Left ventricle myocardium inferior (tissue), 1 donor: ENCODE data around the gene ACSM2B. TPM values are rescaled to one million over a fixed set of nuclear protein-coding genes. Genes with fewer than 3 reads are reported as not detected.
"Not testable (repeated sequence)": the region's sequence is repeated elsewhere in the genome, so short reads cannot be mapped to it uniquely, and the experiment has no call there.

Experiments
- DNase-seq: peaks from one replicate; pipeline ENCODE4 v3.0.0-alpha.2; 2020
- H3K27ac ChIP-seq: fragments of 200-600 bp; replicated peaks from 2 replicates; pipeline ENCODE4 v1.8.0; 2021
- H3K27me3 ChIP-seq: fragments of 200-600 bp; 2 replicates; pipeline ENCODE4 v1.8.0; 2021; ENCODE audit warnings: low read depth
- H3K36me3 ChIP-seq: fragments of 200-600 bp; 2 replicates; pipeline ENCODE4 v1.8.0; 2021
- H3K4me1 ChIP-seq: fragments of 200-600 bp; 2 replicates; pipeline ENCODE4 v1.8.0; 2021
- H3K4me3 ChIP-seq: fragments of 200-600 bp; 2 replicates; pipeline ENCODE4 v1.8.0; 2021; ENCODE audit warnings: mild to moderate bottlenecking, moderate library complexity
- H3K9me3 ChIP-seq: fragments of 200-600 bp; replicated peaks from 2 replicates; pipeline ENCODE4 v1.8.0; 2021
- CTCF ChIP-seq: fragments of 200-600 bp; IDR thresholded peaks from 2 replicates; pipeline ENCODE4 v1.8.0; 2021; ENCODE audit warnings: antibody characterized with exemption, mild to moderate bottlenecking, borderline replicate concordance
- intact Hi-C: fragments of 100-400 bp; cut with micrococcal nuclease; formaldehyde crosslinking; loops from one replicate; pipeline ENCODE4 v1.11.0; 2022
- total RNA-seq: library from RNA; stranded (reverse); fragmentation: NEBNext Ultra II Directional; extraction: Animal tissue kit (Norgen Biotek cat#: 25700); gene quantifications from one replicate; pipeline ENCODE4 v1.2.1, GENCODE V29; 2021
- donor health status: DM: no; HTN: yes; CAD: no; lungs with severe emphysema.

Gene ACSM2B
- total RNA-seq, 1 donor from 2014 or later: not detected

GRCh38 chr16:20602205-20602604 is 26.0 kb upstream of the ACSM2B start:
- TF ChIP-seq CTCF: peak; percentile 36
- H3K4me1 ChIP-seq, intact Hi-C loops: not testable (repeated sequence)

GRCh38 chr16:20599475-20599874 is 23.3 kb upstream of the ACSM2B start:
- intact Hi-C loops, H3K4me1 ChIP-seq, H3K36me3 ChIP-seq, H3K27ac ChIP-seq, H3K4me3 ChIP-seq, H3K27me3 ChIP-seq, DNase-seq, H3K9me3 ChIP-seq: not testable (repeated sequence)

More at GRCh38 chr16:20602205-20602604, 26.0 kb upstream of the ACSM2B start:
- peaks cover 12% of the 10 kb centered on the region for H3K9me3 ChIP-seq
- H3K36me3 ChIP-seq, DNase-seq, H3K27me3 ChIP-seq, H3K4me3 ChIP-seq, H3K27ac ChIP-seq: not testable (repeated sequence)

GRCh38 chr16:20598832-20599469 is 22.8 kb upstream of the ACSM2B start:
- Histone ChIP-seq H3K9me3 (no peaks in the 10 kb centered on the region), H3K36me3 (no peaks in the 10 kb centered on the region), H3K4me3 (no peak overlapping the region), H3K4me1 (no peaks in the 10 kb centered on the region), H3K27me3 (no peaks in the 10 kb centered on the region), H3K27ac (no peak overlapping the region)
- no peak for DNase-seq
- TF ChIP-seq CTCF: no peak
- intact Hi-C loops: no loop called here

GRCh38 chr16:20595694-20596093 is 19.5 kb upstream of the ACSM2B start:
- H3K27ac ChIP-seq, H3K4me3 ChIP-seq, H3K36me3 ChIP-seq, H3K4me1 ChIP-seq, intact Hi-C loops, DNase-seq, H3K27me3 ChIP-seq, H3K9me3 ChIP-seq: not testable (repeated sequence)

- not testable (repeated sequence) for H3K36me3 ChIP-seq
Observed at GRCh38 chr16:20595068-20595467, 18.9 kb upstream of the ACSM2B start.

GRCh38 chr16:20592780-20593179 is 16.6 kb upstream of the ACSM2B start:
- H3K27me3 ChIP-seq, H3K36me3 ChIP-seq, H3K9me3 ChIP-seq, DNase-seq, H3K4me3 ChIP-seq, H3K4me1 ChIP-seq, H3K27ac ChIP-seq, intact Hi-C loops: not testable (repeated sequence)

More at GRCh38 chr16:20595068-20595467, 18.9 kb upstream of the ACSM2B start:
- intact Hi-C loops, H3K27ac ChIP-seq, H3K4me3 ChIP-seq, H3K9me3 ChIP-seq, H3K4me1 ChIP-seq, H3K27me3 ChIP-seq, DNase-seq: not testable (repeated sequence)

- H3K27me3 ChIP-seq, H3K36me3 ChIP-seq, intact Hi-C loops, H3K4me3 ChIP-seq, H3K4me1 ChIP-seq, H3K27ac ChIP-seq, DNase-seq, H3K9me3 ChIP-seq: not testable (repeated sequence)
Observed at GRCh38 chr16:20589486-20589885, 13.3 kb upstream of the ACSM2B start.

- H3K9me3 ChIP-seq, H3K36me3 ChIP-seq, H3K4me3 ChIP-seq, H3K4me1 ChIP-seq, intact Hi-C loops, H3K27me3 ChIP-seq: not testable (repeated sequence)
- peak overlapping the region; percentile 48 for H3K27ac ChIP-seq
- DNase-seq: peak; percentile 25
Observed at GRCh38 chr16:20587645-20588074, 11.5 kb upstream of the ACSM2B start.

GRCh38 chr16:20586716-20587115 is 10.5 kb upstream of the ACSM2B start:
- H3K36me3 ChIP-seq, intact Hi-C loops, H3K4me1 ChIP-seq, H3K4me3 ChIP-seq, H3K9me3 ChIP-seq, H3K27me3 ChIP-seq, DNase-seq: not testable (repeated sequence)
- peak overlapping the region; percentile 51 for H3K27ac ChIP-seq

GRCh38 chr16:20586112-20586511 is 9.9 kb upstream of the ACSM2B start:
- H3K27me3 ChIP-seq, H3K9me3 ChIP-seq, DNase-seq, intact Hi-C loops, H3K27ac ChIP-seq, H3K4me3 ChIP-seq, H3K4me1 ChIP-seq, H3K36me3 ChIP-seq: not testable (repeated sequence)

- H3K27me3 ChIP-seq, H3K9me3 ChIP-seq, intact Hi-C loops, H3K27ac ChIP-seq, DNase-seq, H3K4me3 ChIP-seq, H3K36me3 ChIP-seq, H3K4me1 ChIP-seq: not testable (repeated sequence)
Observed at GRCh38 chr16:20580487-20581259, 4.5 kb upstream of the ACSM2B start.

- H3K27me3 ChIP-seq, intact Hi-C loops, H3K36me3 ChIP-seq, H3K27ac ChIP-seq, H3K4me1 ChIP-seq, H3K4me3 ChIP-seq, H3K9me3 ChIP-seq, DNase-seq: not testable (repeated sequence)
Observed at GRCh38 chr16:20578091-20578490, 1.9 kb upstream of the ACSM2B start.
